GM21447 (cell line): ENCODE results near the gene METAP2.
"Not testable (repeated sequence)": the region's sequence is repeated elsewhere in the genome, so short reads cannot be mapped to it uniquely, and the experiment has no call there.

Experiments
- ATAC-seq: cut with Tn5 transposase; IDR thresholded peaks from one replicate; pipeline ENCODE4 v1.9.1; 2021; ENCODE audit not compliant: unreplicated experiment

METAP2 gene

GRCh38 chr12:95473884-95474659 lies at the start of gene METAP2:
Gene METAP2 (plus strand): TSS chr12:95474152. CDS start chr12:95474180, 28 bp downstream.
- peak; percentile 96 for ATAC-seq

DNA sequence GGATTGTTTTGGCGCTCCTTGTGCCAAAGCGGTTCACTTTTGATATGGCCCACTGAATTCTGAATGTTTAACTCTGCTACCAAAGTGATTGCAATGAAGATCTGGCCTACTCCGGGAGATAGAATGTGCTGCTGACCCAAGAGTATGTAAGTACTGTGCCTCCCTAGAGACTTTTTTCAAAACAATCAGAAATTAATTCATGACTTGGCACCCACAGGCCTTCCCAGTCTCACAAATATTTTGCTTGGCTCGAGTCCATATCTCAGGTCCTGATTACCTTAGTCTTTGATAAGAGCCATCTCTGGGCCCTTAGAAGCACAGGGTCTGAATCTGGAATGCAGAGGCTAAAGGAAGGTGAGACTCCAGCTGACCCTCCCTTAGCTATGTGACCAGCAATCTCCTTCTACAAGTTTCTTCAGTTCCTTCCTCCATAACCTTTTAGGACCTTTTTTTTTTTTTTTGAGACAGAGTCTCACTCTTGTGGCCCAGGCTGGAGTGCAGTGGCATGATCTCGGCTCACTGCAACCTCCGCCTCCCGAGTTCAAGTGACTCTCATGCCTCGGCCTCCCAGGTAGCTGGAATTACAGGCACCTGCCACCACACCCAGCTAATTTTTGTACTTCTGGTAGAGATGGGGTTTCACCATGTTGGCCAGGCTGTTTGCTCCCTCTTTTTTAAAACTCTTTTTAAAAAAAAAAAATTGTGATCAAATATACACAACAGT lies 49.5 kb upstream of the METAP2 start:
- no peak for ATAC-seq

DNA sequence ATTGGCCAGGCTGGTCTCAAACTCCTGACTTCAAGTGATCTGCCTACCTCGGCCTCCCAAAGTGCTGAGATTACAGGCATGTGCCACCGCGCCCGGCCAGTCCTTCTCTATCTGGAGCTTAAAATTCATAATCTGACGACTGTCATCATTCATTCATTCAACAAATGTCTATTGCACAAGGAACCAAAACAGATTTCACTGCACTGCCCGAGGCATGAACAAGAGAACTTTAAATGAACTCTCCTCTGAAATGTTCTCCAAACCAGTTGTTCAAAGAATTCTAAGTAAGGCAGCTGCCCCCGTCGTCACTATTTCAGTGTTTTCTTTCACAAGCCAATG lies 44.8 kb upstream of the METAP2 start:
- no peak for ATAC-seq

DNA sequence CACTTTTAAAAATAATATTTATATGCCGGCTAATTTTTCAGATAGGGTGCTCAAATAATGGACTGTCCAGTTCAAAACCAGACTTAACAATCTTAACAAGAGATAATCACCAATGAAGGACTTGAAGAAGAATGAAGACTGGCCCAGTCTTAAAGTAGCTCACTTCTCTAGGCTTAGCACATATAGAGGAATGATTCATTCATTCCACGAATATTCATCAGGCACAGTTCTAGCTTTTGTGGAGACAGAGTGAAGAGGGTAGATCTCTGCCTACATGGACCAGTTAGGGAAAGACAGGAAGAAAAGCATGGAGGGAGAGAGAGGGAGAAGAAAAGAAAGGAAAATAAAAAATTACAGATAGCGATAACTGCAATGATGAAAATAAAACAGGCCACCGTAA lies 42.8 kb upstream of the METAP2 start:
- no peak for ATAC-seq

DNA sequence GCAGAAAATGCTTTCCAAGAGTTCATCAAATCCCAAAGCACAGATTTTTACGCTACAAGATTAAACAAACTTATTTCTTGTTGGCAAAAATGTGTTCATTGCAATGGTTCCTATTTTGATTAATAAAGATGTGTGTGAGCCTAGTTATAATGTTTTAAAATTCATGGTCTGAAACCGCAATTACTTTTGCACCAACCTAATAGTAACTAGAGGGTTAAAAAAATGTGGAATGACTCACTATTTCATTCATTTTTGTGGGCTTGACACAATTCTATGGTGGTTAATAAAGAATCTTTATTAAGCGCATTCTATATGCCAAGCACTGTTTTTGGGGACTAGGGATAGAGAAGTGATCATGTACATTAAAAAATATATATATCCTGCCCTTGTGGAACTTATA lies 38.6 kb upstream of the METAP2 start:
- ATAC-seq = no peak

- ATAC-seq = no peak
Measured at GRCh38 chr12:95437565-95437964, 36.4 kb upstream of the METAP2 start.

DNA sequence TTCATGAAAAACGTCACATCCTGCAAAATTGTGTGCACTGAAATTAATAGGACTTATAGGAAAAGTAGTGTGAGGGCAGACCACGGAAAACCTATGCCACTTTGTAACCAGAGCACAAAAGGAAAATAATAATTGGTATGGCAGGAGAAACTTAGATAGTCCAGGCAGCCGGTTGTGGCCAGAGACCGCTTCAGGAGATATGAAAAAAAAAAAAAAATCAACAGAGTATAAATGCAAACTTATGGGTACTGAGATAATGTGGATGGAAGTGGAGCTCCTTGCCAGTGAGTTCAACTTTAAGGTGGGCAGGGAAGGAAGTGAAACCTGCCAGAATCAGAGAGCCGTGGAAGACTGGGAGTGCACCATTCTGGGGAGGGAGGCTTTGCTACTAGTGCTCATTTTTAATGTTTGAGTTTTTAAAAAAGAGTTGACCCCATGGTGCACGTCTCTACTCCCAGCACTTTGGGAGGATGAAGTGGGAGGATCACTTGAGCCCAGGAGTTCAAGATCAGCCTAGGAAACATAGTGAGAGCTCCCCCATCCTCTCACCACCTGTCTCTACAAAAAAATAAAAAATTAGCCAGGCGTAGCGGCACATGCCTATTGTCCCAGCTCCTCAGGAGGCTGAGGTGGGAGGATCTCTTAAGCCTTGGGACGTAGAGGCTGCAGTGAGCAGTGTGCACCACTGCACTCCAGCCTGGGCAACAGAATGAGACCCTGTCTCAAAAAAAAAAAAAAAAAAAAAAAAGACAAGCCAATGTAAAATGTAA lies 34.3 kb upstream of the METAP2 start:
- no peak for ATAC-seq

- ATAC-seq = no peak
Measured at GRCh38 chr12:95440401-95440800, 33.6 kb upstream of the METAP2 start.

- ATAC-seq = no peak
Measured at GRCh38 chr12:95443459-95443858, 30.5 kb upstream of the METAP2 start.

- ATAC-seq = not testable (repeated sequence)
Measured at GRCh38 chr12:95445099-95445498, 28.9 kb upstream of the METAP2 start.

- ATAC-seq = no peak
Measured at GRCh38 chr12:95445884-95446505, 28.0 kb upstream of the METAP2 start.

DNA sequence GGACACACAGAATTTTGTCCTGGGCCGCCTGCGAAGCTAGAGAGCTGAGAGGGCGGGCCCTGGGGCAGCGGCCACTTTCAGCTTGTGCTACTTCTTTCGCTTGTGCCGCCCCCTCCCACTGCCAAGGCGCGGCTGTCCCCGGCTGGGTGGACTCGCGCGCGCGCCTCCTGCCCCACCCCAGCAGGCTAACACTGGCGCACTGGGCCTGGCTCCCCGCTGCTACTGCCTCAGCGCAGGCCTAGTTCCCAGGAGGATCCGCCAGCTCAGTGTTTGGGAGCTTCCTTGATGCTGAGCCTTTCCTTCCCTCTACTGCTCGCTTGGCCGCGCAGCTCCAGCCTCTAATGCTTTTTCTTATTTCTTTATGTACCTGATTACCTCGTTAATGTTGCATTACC lies 27.4 kb upstream of the METAP2 start:
- ATAC-seq = no peak

GRCh38 chr12:95449656-95450055 lies 24.3 kb upstream of the METAP2 start:
- ATAC-seq = not testable (repeated sequence)

- not testable (repeated sequence) for ATAC-seq
Measured at GRCh38 chr12:95452501-95452900, 21.5 kb upstream of the METAP2 start.

GRCh38 chr12:95453881-95454280 lies 20.1 kb upstream of the METAP2 start:
- not testable (repeated sequence) for ATAC-seq

GRCh38 chr12:95454780-95455215 lies 19.2 kb upstream of the METAP2 start:
- ATAC-seq = not testable (repeated sequence)

DNA sequence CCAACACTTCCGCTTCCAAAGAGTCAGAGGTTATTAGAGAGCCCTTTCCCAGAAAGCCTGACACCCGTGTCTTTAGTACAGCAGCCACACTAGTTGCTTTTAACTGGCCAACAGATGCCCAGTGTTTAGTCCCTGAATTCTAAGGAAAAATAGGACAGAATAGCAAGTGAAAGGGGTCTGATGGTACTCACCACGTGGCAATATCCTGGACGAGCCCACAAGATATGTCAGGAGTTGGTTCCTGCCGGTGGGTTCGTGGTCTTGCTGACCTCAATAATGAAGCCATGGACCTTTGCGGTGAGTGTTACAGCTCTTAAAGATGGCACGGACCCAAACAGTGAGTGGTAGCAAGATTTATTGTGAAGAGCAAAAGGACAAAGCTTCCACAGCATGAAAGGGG lies 16.3 kb upstream of the METAP2 start:
- not testable (repeated sequence) for ATAC-seq

GRCh38 chr12:95458761-95459160 lies 15.2 kb upstream of the METAP2 start:
- ATAC-seq = no peak

GRCh38 chr12:95459310-95459709 lies 14.6 kb upstream of the METAP2 start:
- ATAC-seq = no peak

DNA sequence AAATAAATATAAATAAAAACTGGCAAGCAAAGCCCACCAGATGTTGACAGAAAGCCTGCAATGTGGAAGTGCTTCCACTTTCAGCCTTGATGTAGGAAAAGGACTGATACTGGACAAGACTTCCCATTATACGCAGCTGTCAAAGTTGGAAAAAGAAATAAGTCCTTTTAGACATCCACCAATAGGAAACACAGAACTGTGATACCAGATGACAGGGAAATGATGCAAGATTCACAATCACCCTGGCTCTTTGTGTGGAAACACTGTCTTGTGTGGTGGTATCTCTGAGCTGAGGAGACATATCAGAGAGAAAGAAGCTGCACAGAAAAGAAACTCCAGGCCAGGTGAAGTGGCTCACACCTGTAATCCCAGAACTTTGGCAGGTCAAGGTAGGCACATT lies 13.8 kb upstream of the METAP2 start:
- ATAC-seq = no peak

DNA sequence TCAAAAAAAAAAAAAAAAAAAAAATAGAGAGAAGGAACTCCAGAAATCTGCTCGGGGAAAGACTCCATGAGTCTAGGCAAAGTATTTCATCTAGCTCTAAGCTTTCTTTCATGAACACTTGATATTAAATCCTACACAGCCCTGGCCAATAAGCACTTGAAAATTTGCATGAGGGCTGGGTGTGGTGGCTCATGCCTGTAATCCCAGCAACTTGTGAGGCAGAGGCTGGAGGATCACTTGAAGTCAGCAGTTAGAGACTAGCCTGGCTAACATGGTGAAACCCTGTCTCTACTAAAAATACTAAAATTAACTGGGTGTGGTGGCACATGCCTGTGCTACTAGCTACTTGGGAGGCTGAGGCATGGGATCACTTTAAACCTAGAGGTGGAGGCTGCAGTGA lies 13.1 kb upstream of the METAP2 start:
- no peak for ATAC-seq
